Kidney capillary endothelial cell (primary cell): ENCODE measurements around the gene EIF4B.
A peak's percentile ranks its signal among the peaks of the same experiment; 100 is the strongest.
"Not testable (repeated sequence)": the region's sequence is repeated elsewhere in the genome, so short reads cannot be mapped to it uniquely, and the experiment has no call there.

Experiments used
- DNase-seq: peaks from one replicate; pipeline ENCODE4 v3.0.0-alpha.2; 2018; ENCODE audit warnings: low spot score

Gene EIF4B

GRCh38 chr12:53004178-53004577, 2.1 kb upstream of the EIF4B start:
- no peak for DNase-seq

- DNase-seq: no peak
These were observed 1.7 kb upstream of the EIF4B start for GRCh38 chr12:53004582-53004981.

GRCh38 chr12:53005215-53005985, 856 bp upstream of the EIF4B start:
- DNase-seq: no peak

- peak; percentile 61 for DNase-seq
These were observed 604 bp downstream of the EIF4B start for GRCh38 chr12:53006810-53007309.

GRCh38 chr12:53007343-53007742, 1.1 kb downstream of the EIF4B start:
- no peak for DNase-seq

GRCh38 chr12:53008760-53009159, 2.5 kb downstream of the EIF4B start:
- DNase-seq: not testable (repeated sequence)

- no peak for DNase-seq
These were observed 4.7 kb downstream of the EIF4B start for GRCh38 chr12:53010955-53011354.

GRCh38 chr12:53011889-53012288, 5.6 kb downstream of the EIF4B start:
- no peak for DNase-seq

GRCh38 chr12:53012928-53013327, 6.7 kb downstream of the EIF4B start:
- no peak for DNase-seq

GRCh38 chr12:53014709-53015108, 8.5 kb downstream of the EIF4B start:
- DNase-seq: no peak

- DNase-seq: no peak
These were observed 19.0 kb downstream of the EIF4B start for GRCh38 chr12:53025250-53025649.

- DNase-seq: not testable (repeated sequence)
These were observed 20.8 kb downstream of the EIF4B start for GRCh38 chr12:53027014-53027413.

- no peak for DNase-seq
These were observed 25.4 kb downstream of the EIF4B start for GRCh38 chr12:53031616-53032015.

GRCh38 chr12:53033832-53034231, 27.6 kb downstream of the EIF4B start:
- not testable (repeated sequence) for DNase-seq

GRCh38 chr12:53034459-53034858, 28.2 kb downstream of the EIF4B start:
- no peak for DNase-seq

GRCh38 chr12:53036802-53037201, 30.5 kb downstream of the EIF4B start:
- DNase-seq: no peak

GRCh38 chr12:53039851-53040250, 33.6 kb downstream of the EIF4B start:
- DNase-seq: no peak

GRCh38 chr12:53042607-53043454, 36.6 kb downstream of the EIF4B start:
- DNase-seq: no peak

GRCh38 chr12:53044052-53044581, 37.9 kb downstream of the EIF4B start:
- no peak for DNase-seq

GRCh38 chr12:53044896-53045695, 38.8 kb downstream of the EIF4B start:
- DNase-seq: no peak

- DNase-seq: no peak
These were observed 39.4 kb downstream of the EIF4B start for GRCh38 chr12:53045696-53046045.

- DNase-seq: peak; percentile 72
These were observed 40.5 kb downstream of the EIF4B start for GRCh38 chr12:53046655-53047220.
